Ascending aorta (tissue), 2 donors: ENCODE measurements around the gene CSF2RB. TPM values are rescaled to one million over a fixed set of nuclear protein-coding genes. Genes with fewer than 3 reads are reported as not detected.

Experiments used
- DNase-seq, 2 donors: peaks; one replicate each; pipeline ENCODE4 v3.0.0-alpha.2; 2019; ENCODE audit warnings: low spot score in 2 of 2
- H3K27ac ChIP-seq, 2 donors: fragments of 200-600 bp; sonication (generic); one replicate each; pipeline ENCODE4 v1.5.1; 2016 to 2017; ENCODE audit warnings: mild to moderate bottlenecking in 1 of 2
- H3K27me3 ChIP-seq: fragments of 200-600 bp; sonication (generic); one replicate; pipeline ENCODE4 v1.5.1; 2017
- H3K36me3 ChIP-seq, 2 donors: fragments of 200-600 bp; sonication (generic); one replicate each; pipeline ENCODE4 v1.5.1; 2016
- H3K4me1 ChIP-seq, 2 donors: fragments of 200-600 bp; sonication (generic); one replicate each; pipeline ENCODE4 v1.5.1; 2016 to 2017; ENCODE audit warnings: mild to moderate bottlenecking in 1 of 2
- H3K4me3 ChIP-seq, 2 donors: fragments of 200-600 bp; sonication (generic); one replicate each; pipeline ENCODE4 v1.5.1; 2016 to 2017; ENCODE audit warnings: mild to moderate bottlenecking in 1 of 2
- H3K9me3 ChIP-seq, 2 donors: fragments of 200-600 bp; sonication (generic); one replicate each; pipeline ENCODE4 v1.5.1; 2016
- intact Hi-C: fragments of 100-400 bp; cut with DNase I; formaldehyde crosslinking; loops from one replicate; pipeline ENCODE4 v1.15.1; 2023
- total RNA-seq: library from RNA; depleted of rRNA; stranded (reverse); fragments of >200 nt; gene quantifications from one replicate; pipeline ENCODE4 v1.1.0, GENCODE V29; 2016
- TF ChIP-seq, protein P1 (sequence below), 3 experiments: fragments of 200-600 bp in 2 of 3; fragments of 450-650 bp in 1 of 3; sonication (generic) in 2 of 3; IDR thresholded peaks; one replicate each; pipeline ENCODE4 v1.5.1; 2016 to 2019; ENCODE audit warnings: antibody characterized with exemption in 3 of 3, mild to moderate bottlenecking in 1 of 3, moderate library complexity in 1 of 3

The CSF2RB gene
- total RNA-seq, 1 donor from 2014 or later = 6.0 TPM

DNA sequence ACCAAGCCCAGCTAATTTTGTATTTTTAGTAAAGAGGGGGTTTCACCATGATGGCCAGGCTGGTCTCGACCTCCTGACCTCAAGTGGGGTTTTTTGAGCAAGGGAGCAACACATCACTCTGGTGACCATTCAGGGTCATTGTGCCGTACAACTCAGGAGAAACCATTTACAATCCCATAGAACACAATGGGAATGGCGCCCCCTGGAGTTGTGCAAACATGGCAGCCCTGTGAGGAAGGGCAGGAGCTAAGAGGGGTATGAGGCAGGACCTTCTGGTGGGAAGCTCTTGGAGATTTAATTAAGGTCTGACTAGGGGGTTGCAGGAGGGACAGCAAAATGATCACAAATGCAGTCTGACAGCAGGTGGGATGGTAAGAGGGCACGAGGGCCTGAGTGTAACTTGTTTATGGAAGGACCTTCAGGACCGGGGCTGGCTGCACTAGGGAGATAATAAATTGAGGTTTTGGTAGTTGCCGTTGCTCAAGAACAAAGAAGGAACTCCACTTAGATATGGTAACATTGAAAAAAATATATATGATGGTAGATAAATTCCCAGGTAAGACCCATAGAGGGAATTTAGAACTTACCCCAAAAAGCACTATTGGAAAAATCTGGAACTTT, 9.1 kb upstream of the CSF2RB start:
- no peaks in the 10 kb centered on the region for H3K4me1 ChIP-seq
- no peak overlapping the region for H3K4me3 ChIP-seq
- intact Hi-C loops = no loop called here
- H3K27ac ChIP-seq = no peak overlapping the region
- TF ChIP-seq, protein P1, sequence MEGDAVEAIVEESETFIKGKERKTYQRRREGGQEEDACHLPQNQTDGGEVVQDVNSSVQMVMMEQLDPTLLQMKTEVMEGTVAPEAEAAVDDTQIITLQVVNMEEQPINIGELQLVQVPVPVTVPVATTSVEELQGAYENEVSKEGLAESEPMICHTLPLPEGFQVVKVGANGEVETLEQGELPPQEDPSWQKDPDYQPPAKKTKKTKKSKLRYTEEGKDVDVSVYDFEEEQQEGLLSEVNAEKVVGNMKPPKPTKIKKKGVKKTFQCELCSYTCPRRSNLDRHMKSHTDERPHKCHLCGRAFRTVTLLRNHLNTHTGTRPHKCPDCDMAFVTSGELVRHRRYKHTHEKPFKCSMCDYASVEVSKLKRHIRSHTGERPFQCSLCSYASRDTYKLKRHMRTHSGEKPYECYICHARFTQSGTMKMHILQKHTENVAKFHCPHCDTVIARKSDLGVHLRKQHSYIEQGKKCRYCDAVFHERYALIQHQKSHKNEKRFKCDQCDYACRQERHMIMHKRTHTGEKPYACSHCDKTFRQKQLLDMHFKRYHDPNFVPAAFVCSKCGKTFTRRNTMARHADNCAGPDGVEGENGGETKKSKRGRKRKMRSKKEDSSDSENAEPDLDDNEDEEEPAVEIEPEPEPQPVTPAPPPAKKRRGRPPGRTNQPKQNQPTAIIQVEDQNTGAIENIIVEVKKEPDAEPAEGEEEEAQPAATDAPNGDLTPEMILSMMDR (IDR thresholded peaks at IDR 0.05) = no peak
- H3K36me3 ChIP-seq = no peaks in the 10 kb centered on the region
- peaks cover 0 to 4% of the 10 kb centered on the region in 2 donors for H3K9me3 ChIP-seq
- DNase-seq = no peak
- no peaks in the 10 kb centered on the region for H3K27me3 ChIP-seq

DNA sequence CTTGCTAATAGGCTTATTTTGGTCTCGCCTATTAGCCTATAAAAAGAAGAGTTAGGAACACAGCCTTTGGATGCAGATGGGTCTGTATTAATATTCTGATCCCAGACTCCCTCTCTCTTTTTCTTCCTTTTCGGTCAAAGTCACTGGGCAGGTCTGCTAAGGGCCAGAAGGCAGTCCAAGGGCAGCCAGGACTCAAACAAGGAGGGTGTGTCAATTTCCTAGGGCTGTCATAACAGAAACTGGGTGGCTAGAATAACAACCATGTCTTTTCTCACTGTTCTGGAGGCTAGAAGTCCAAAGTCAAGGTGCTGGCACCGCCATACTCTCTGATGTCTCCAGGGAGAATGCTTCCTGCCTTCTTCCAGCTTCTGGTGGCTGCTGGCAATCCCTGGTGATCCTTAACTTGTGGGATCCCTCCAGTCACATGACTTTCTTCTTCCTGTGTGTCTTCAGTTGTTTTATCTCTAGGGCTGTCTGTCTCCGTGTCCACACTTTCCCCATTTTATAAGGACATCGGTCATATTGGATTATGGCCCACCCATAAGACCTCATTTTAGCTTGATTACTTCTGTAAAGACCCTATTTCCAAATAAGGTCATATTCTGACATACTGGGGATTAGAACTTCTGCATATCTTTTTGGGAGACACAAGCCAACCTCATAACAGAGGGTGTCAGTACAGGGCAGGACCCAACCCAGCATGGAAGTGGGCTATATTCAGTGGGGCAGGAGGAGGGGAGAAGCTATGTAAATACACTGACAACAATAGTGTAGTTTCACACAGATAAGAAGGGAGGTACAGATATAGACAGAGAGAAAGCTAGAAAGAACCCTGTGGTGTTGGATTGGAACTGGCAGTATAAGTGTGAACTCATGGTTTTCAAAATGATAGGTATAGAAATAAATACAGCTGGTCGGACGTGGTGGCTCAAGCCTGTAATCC, 5.9 kb upstream of the CSF2RB start:
- Histone ChIP-seq H3K36me3 (no peaks in the 10 kb centered on the region), H3K9me3 (no peaks in the 10 kb centered on the region), H3K27ac (no peak overlapping the region), H3K4me3 (no peak overlapping the region), H3K4me1 (no peaks in the 10 kb centered on the region), H3K27me3 (no peaks in the 10 kb centered on the region)
- intact Hi-C loops = no loop called here
- DNase-seq = no peak
- TF ChIP-seq, protein P1 (IDR thresholded peaks at IDR 0.05) = no peak

DNA sequence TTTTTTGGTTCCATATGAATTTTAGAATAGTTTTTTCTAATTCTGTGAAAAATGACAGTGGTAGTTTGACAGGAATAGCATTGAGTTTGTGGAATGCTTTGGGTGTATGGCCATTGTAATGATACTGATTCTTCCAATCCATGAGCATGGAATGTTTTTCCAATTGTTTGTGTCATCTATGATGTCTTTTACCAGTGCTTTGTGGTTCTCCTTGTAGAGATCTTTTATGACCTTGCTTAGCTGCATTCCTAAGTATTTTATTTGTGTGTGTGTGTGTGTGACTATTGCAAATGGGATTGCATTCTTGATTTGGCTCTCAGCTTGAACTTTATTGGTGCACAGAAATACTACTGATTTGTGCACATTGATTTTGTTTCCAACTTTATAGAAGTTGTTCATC, 3.0 kb upstream of the CSF2RB start:
- TF ChIP-seq, protein P1 (IDR thresholded peaks at IDR 0.05) = no peak
- H3K36me3 ChIP-seq = no peaks in the 10 kb centered on the region
- intact Hi-C loops = no loop called here

DNA sequence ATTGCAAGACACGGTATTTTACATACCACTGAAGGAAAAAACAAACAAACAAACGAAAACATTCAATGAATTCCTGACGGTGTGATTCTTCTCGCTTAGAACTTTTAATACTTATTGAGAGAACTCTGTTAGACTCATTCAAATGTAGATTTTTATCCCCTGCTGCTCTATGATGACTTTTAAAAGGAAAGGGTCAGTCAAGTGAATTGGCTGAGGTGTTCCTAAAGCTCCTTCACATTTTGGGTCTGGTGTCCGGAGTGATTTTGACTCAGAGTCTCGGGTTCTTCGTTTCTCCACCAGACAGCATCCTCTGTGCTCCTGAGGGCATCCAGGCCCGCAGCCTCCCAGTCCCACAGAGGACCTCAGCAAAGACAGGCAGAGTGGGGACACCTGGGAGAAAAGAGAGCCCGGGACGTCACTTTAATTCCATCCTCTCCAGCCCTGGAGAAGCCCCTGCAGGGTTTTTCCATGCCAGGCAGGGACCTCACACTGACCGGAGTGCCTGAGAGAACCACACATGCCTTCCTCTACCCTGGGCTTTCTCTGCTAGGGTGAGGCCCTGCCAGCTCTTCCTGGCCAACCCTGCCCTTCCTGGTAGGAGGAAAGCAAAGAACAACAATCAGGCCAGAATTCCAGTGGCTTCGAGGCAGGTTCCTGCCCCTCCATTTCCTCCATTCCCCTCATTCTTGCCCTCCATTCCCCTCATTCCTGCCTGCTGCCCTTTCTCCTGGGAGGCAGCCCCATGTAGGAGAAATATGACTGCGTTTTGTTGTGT, 1.4 kb upstream of the CSF2RB start:
- Histone ChIP-seq H3K4me3 (no peak overlapping the region), H3K27me3 (no peaks in the 10 kb centered on the region), H3K36me3 (no peaks in the 10 kb centered on the region), H3K4me1 (no peaks in the 10 kb centered on the region), H3K9me3 (no peaks in the 10 kb centered on the region), H3K27ac (no peak overlapping the region)
- intact Hi-C loops = no loop called here
- no peak for DNase-seq
- TF ChIP-seq, protein P1 (IDR thresholded peaks at IDR 0.05) = no peak

More for the DNA sequence above, 3.0 kb upstream of the CSF2RB start:
- H3K4me1 ChIP-seq = no peaks in the 10 kb centered on the region
- no peak overlapping the region for H3K27ac ChIP-seq
- DNase-seq = no peak
- H3K27me3 ChIP-seq = no peaks in the 10 kb centered on the region
- H3K9me3 ChIP-seq = no peaks in the 10 kb centered on the region
- no peak overlapping the region for H3K4me3 ChIP-seq

DNA sequence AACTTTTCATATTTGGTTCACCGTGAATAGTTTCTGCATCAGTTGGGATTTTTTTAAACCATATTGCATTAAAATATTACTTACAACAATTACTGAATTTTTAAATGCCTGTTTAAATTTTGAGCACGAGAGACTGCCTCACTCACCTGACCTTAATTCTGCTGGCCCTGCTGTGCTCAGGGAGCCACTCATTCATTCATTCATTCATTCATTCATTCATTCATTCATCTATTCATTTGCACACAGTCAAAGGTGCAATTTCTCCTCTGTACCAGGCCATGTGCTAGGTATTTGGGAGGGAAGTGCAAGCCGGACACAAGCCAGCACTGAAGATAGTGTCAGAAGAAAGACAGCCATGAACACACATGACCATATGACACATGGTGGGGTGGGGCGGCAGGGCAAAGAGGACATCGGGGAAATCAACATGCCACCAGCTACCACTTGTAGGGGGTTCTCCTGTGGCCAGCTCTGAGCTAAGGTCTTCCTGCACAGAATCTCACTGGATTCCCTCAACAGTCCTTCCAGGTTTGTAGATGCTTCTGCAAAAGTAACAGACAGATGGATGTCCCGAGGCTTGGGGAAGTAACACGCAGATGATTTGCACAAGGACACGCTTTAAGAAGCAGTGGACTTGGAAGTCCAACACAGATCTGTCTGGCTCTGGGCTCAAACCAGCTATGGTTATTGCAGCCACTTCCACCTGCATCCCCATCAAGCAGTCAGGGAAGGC, 568 bp upstream of the CSF2RB start:
- Histone ChIP-seq H3K27me3 (no peaks in the 10 kb centered on the region), H3K4me3 (no peak overlapping the region), H3K27ac (no peak overlapping the region), H3K9me3 (no peaks in the 10 kb centered on the region), H3K36me3 (no peaks in the 10 kb centered on the region), H3K4me1 (no peaks in the 10 kb centered on the region)
- DNase-seq = no peak
- TF ChIP-seq, protein P1 (IDR thresholded peaks at IDR 0.05) = no peak
- intact Hi-C loops = no loop called here
